GM10266 (cell line): Measurements from ENCODE around the gene GATAD2A.

Source experiments
- DNase-seq: peaks from one replicate; pipeline ENCODE4 v3.0.0; 2012; ENCODE audit errors: extremely low spot score
- TF ChIP-seq, protein P1 (sequence below): IDR thresholded peaks from 2 replicates; pipeline ENCODE4 v1.5.1; 2012; ENCODE audit warnings: mild to moderate bottlenecking, low read depth; ENCODE audit not compliant: control insufficient read depth, insufficient read depth; ENCODE audit errors: missing control alignments

Gene GATAD2A, protein sequence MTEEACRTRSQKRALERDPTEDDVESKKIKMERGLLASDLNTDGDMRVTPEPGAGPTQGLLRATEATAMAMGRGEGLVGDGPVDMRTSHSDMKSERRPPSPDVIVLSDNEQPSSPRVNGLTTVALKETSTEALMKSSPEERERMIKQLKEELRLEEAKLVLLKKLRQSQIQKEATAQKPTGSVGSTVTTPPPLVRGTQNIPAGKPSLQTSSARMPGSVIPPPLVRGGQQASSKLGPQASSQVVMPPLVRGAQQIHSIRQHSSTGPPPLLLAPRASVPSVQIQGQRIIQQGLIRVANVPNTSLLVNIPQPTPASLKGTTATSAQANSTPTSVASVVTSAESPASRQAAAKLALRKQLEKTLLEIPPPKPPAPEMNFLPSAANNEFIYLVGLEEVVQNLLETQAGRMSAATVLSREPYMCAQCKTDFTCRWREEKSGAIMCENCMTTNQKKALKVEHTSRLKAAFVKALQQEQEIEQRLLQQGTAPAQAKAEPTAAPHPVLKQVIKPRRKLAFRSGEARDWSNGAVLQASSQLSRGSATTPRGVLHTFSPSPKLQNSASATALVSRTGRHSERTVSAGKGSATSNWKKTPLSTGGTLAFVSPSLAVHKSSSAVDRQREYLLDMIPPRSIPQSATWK

GRCh38 chr19:19404879-19405860 is at the start of gene GATAD2A:
GATAD2A (plus strand) TSS chr19:19405675; CDS start chr19:19465346, 59,671 bp downstream.
- DNase-seq, result peak; percentile 97
- TF ChIP-seq, protein P1, sequence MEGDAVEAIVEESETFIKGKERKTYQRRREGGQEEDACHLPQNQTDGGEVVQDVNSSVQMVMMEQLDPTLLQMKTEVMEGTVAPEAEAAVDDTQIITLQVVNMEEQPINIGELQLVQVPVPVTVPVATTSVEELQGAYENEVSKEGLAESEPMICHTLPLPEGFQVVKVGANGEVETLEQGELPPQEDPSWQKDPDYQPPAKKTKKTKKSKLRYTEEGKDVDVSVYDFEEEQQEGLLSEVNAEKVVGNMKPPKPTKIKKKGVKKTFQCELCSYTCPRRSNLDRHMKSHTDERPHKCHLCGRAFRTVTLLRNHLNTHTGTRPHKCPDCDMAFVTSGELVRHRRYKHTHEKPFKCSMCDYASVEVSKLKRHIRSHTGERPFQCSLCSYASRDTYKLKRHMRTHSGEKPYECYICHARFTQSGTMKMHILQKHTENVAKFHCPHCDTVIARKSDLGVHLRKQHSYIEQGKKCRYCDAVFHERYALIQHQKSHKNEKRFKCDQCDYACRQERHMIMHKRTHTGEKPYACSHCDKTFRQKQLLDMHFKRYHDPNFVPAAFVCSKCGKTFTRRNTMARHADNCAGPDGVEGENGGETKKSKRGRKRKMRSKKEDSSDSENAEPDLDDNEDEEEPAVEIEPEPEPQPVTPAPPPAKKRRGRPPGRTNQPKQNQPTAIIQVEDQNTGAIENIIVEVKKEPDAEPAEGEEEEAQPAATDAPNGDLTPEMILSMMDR, result peak; percentile 69

GRCh38 chr19:19356500-19356899 is 49.0 kb upstream of the GATAD2A start:
- DNase-seq, result no peak
- TF ChIP-seq, protein P1, result no peak

DNA sequence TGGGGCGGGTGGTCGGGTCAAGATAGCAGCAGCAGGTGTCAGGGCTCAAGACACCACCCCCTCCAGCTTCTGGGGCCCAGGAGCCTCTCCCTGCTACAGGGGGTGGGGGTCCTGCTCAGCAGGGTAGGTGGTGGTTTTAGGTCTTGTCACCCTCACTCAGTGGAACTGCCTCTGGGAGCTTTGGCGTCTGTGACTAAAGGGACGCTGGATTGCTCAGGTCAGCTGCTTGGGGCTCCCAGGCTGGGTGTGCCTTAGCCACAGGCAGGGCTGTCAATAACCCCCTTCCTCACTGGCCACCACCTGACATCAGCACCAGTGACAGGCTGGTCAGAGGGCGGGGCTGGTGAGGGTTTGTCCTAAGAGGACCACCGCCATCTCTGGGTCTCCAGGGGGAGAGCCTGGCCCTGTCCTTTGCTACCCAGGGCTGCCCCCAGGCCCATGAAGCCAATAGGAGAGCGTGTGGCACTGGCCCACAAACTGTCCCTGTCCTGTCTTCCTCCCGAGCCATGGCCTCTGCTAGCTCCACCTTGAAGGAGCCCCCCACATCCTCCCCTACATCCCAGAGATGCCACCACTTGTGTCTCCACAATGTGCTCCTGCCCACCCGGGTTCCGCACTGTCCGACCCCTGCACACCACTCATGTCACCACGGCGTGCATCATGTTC is 48.4 kb upstream of the GATAD2A start:
- no peak for DNase-seq
- TF ChIP-seq, protein P1, result no peak

- peak; percentile 79 for DNase-seq
Observed at GRCh38 chr19:19361075-19361594, 44.3 kb upstream of the GATAD2A start.

DNA sequence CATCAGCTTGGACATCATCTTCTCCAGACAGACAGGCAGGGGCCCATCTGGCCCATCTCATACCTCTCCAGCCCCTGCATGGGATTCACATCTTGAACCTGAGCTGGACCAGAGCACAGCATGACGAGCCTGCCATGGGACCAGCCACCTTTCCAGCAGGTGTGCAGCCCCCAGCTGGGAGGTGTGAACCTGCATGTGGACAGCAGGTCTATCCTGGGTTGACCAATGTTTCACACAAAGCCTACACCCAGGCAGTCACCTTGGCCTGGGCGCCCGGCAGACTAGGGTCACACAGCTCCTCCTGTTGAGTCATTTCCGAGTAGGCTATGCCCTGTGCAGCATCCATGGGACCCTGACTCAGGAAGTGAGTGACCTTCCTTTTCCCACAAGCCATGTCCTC is 43.4 kb upstream of the GATAD2A start:
- TF ChIP-seq, protein P1, result no peak
- no peak for DNase-seq

More at GRCh38 chr19:19361075-19361594, 44.3 kb upstream of the GATAD2A start:
- TF ChIP-seq, protein P1, result peak; percentile 71
